GM23338 (cell line): ENCODE measurements around the gene SMAD1. TPM values are rescaled to one million over a fixed set of nuclear protein-coding genes. Genes with fewer than 3 reads are reported as not detected.

Experiments used
- ATAC-seq: fragments of 200-7000 bp; cut with Tn5 transposase; 3 replicates; pipeline ENCODE4 v1.9.1; 2020
- DNase-seq: peaks from one replicate; pipeline ENCODE4 v3.0.0-alpha.2; 2015; ENCODE audit warnings: low spot score
- H2AFZ ChIP-seq: fragments of 200-600 bp; sonication (generic); 2 replicates; pipeline ENCODE4 v1.8.0; 2016; ENCODE audit warnings: antibody characterized with exemption, mild to moderate bottlenecking, moderate library complexity
- H3F3A ChIP-seq: fragments of 200-600 bp; sonication (generic); replicated peaks from 2 replicates; pipeline ENCODE4 v1.8.0; 2017; ENCODE audit warnings: antibody characterized with exemption, mixed run types, low read depth
- H3K27ac ChIP-seq: fragments of 200-600 bp; sonication (generic); 2 replicates; pipeline ENCODE4 v1.6.1; 2016; ENCODE audit warnings: low read depth
- H3K27me3 ChIP-seq: fragments of 200-600 bp; sonication (generic); 2 replicates; pipeline ENCODE4 v1.8.0; 2016; ENCODE audit warnings: mild to moderate bottlenecking, mixed run types, moderate library complexity; ENCODE audit not compliant: insufficient read depth
- H3K36me3 ChIP-seq: fragments of 200-600 bp; sonication (generic); 2 replicates; pipeline ENCODE4 v1.8.0; 2016; ENCODE audit warnings: mild to moderate bottlenecking; ENCODE audit not compliant: insufficient read depth
- H3K4me1 ChIP-seq: fragments of 200-600 bp; sonication (generic); 2 replicates; pipeline ENCODE4 v1.8.0; 2016; ENCODE audit warnings: mild to moderate bottlenecking, moderate library complexity; ENCODE audit not compliant: insufficient read depth
- H3K4me2 ChIP-seq: fragments of 200-600 bp; sonication (generic); 2 replicates; pipeline ENCODE4 v1.7.1; 2017; ENCODE audit warnings: mixed run types
- H3K4me3 ChIP-seq: fragments of 200-600 bp; sonication (generic); 2 replicates; pipeline ENCODE4 v1.6.1; 2016; ENCODE audit warnings: mixed run types
- H3K79me2 ChIP-seq: fragments of 200-600 bp; sonication (generic); replicated peaks from 2 replicates; pipeline ENCODE4 v1.8.0; 2017; ENCODE audit warnings: mild to moderate bottlenecking; ENCODE audit not compliant: insufficient read depth
- H3K9me2 ChIP-seq: fragments of 200-600 bp; sonication (generic); 2 replicates; pipeline ENCODE4 v1.8.0; 2017; ENCODE audit not compliant: insufficient read depth
- H4K20me1 ChIP-seq: fragments of 200-600 bp; sonication (generic); replicated peaks from 2 replicates; pipeline ENCODE4 v1.8.0; 2017; ENCODE audit warnings: mild to moderate bottlenecking; ENCODE audit not compliant: insufficient read depth
- H3K27ac Mint-ChIP-seq: 2 replicates; pipeline ENCODE4 v1.8.0; 2020; ENCODE audit warnings: inconsistent platforms, mild to moderate bottlenecking, moderate library complexity, mixed read lengths
- H3K27me3 Mint-ChIP-seq: 3 replicates; pipeline ENCODE4 v1.8.0; 2022; ENCODE audit warnings: low read depth, mild to moderate bottlenecking, moderate library complexity, mixed read lengths, inconsistent platforms; ENCODE audit not compliant: insufficient read depth, poor library complexity
- H3K36me3 Mint-ChIP-seq: 3 replicates; pipeline ENCODE4 v1.8.0; 2021; ENCODE audit warnings: low read depth, mild to moderate bottlenecking, inconsistent platforms, moderate library complexity, mixed read lengths
- H3K4me1 Mint-ChIP-seq: 3 replicates; pipeline ENCODE4 v1.8.0; 2020; ENCODE audit warnings: mild to moderate bottlenecking, inconsistent platforms, mixed read lengths
- H3K4me3 Mint-ChIP-seq: 3 replicates; pipeline ENCODE4 v1.8.0; 2021; ENCODE audit warnings: moderate library complexity, mild to moderate bottlenecking, inconsistent platforms, mixed read lengths
- H3K9me3 Mint-ChIP-seq: 3 replicates; pipeline ENCODE4 v1.8.0; 2020; ENCODE audit warnings: moderate library complexity, mild to moderate bottlenecking, inconsistent platforms, mixed read lengths
- CTCF ChIP-seq, 2 experiments: fragments of 200-600 bp in 1 of 2; sonication (generic) in 1 of 2; conservative IDR thresholded peaks; 2 replicates each; pipeline versions ENCODE4 v1.5.1 to v1.6.1; 2016 to 2017; ENCODE audit warnings: antibody characterized with exemption in 2 of 2, low read depth in 2 of 2, mild to moderate bottlenecking in 2 of 2, moderate library complexity in 1 of 2
- EZH2phosphoT487 ChIP-seq: fragments of 200-600 bp; sonication (generic); IDR thresholded peaks from one replicate; pipeline ENCODE4 v1.8.1; 2018; ENCODE audit warnings: antibody characterized with exemption; ENCODE audit not compliant: unreplicated experiment
- JUNB ChIP-seq: IDR thresholded peaks from one replicate; pipeline ENCODE4 v1.6.1; 2016; ENCODE audit warnings: antibody characterized with exemption; ENCODE audit not compliant: unreplicated experiment
- REST ChIP-seq: IDR thresholded peaks from one replicate; pipeline ENCODE4 v1.6.1; 2018; ENCODE audit warnings: antibody characterized with exemption; ENCODE audit not compliant: unreplicated experiment
- STAT1 ChIP-seq: IDR thresholded peaks from one replicate; pipeline ENCODE4 v1.6.1; 2016; ENCODE audit warnings: antibody characterized with exemption; ENCODE audit not compliant: unreplicated experiment
- ZNF331 ChIP-seq: fragments of 250-450 bp; sonication (Bioruptor Pico); IDR thresholded peaks from 2 replicates; pipeline ENCODE4 v1.5.0; 2020; ENCODE audit warnings: low read depth, mild to moderate bottlenecking, moderate library complexity
- polyA plus RNA-seq: library from polyadenylated mRNA; unstranded; fragments of >200 nt; fragmentation: Nextera tagmentation; extraction: Ambion mirVana; gene quantifications from 2 replicates; pipeline ENCODE4 v1.2.1, GENCODE V29; 2016
- total RNA-seq: library from RNA; depleted of rRNA; stranded (reverse); fragments of >200 nt; shearing (Covaris generic); gene quantifications from 2 replicates; pipeline ENCODE4 v1.2.3, GENCODE V29; 2014

The SMAD1 gene
- total and polyA plus RNA-seq, 2 experiments from 2014 or later = 19.8 to 33.6 TPM

- TF ChIP-seq REST = no peak
- TF ChIP-seq JUNB = no peak
- TF ChIP-seq STAT1 = no peak
- no peak for TF ChIP-seq ZNF331
Measured at GRCh38 chr4:145484225-145484846, 2.7 kb downstream of the SMAD1 start (continued).

GRCh38 chr4:145485120-145485519 lies 3.5 kb downstream of the SMAD1 start:
- no peak for ATAC-seq
- no peak overlapping the region for H3K4me3 ChIP-seq

More at GRCh38 chr4:145485120-145485519, 3.5 kb downstream of the SMAD1 start:
- no peak overlapping the region for H3K27ac Mint-ChIP-seq
- Histone ChIP-seq H3K79me2 (peaks cover 76% of the 10 kb centered on the region), H2AFZ (no peak overlapping the region), H3K36me3 (no peaks in the 10 kb centered on the region), H3K27ac (no peak overlapping the region), H3K4me1 (peaks cover 40% of the 10 kb centered on the region), H3K9me2 (no peaks in the 10 kb centered on the region), H3K27me3 (peaks cover 9% of the 10 kb centered on the region), H3F3A (no peaks in the 10 kb centered on the region), H3K4me2 (no peak overlapping the region), H4K20me1 (0 out of 2 replicates have a peak, but pooled peaks cover 4% of the 10 kb centered on the region)
- H3K9me3 Mint-ChIP-seq = no peaks in the 10 kb centered on the region
- DNase-seq = no peak
- H3K4me3 Mint-ChIP-seq = no peak overlapping the region
- TF ChIP-seq CTCF (conservative IDR thresholded peaks at IDR 0.05; ENCODE audit: low read depth in 2 of 2) = no peak
- no peak for TF ChIP-seq STAT1
- no peak for TF ChIP-seq EZH2phosphoT487
- no peak for TF ChIP-seq REST
- H3K36me3 Mint-ChIP-seq = no peaks in the 10 kb centered on the region; the same call in 2 of the 3 replicates
- peaks cover 3% of the 10 kb centered on the region for H3K27me3 Mint-ChIP-seq
- peaks cover 20% of the 10 kb centered on the region for H3K4me1 Mint-ChIP-seq
